Glutamatergic neuron (in vitro differentiated cells): ENCODE data around the gene FAM43A. TPM values are rescaled to one million over a fixed set of nuclear protein-coding genes. Genes with fewer than 3 reads are reported as not detected.

Experiments
- DNase-seq: peaks from one replicate; pipeline ENCODE4 v3.0.0; 2022
- H3K27ac Mint-ChIP-seq: one replicate; pipeline ENCODE4 v1.8.0; 2020; ENCODE audit warnings: mild to moderate bottlenecking, mixed read lengths, inconsistent platforms; ENCODE audit not compliant: unreplicated experiment
- H3K27me3 Mint-ChIP-seq: one replicate; pipeline ENCODE4 v1.8.0; 2020; ENCODE audit warnings: mild to moderate bottlenecking, moderate library complexity, mixed read lengths, inconsistent platforms; ENCODE audit not compliant: unreplicated experiment
- H3K36me3 Mint-ChIP-seq: one replicate; pipeline ENCODE4 v1.8.0; 2020; ENCODE audit warnings: mild to moderate bottlenecking, mixed read lengths, inconsistent platforms; ENCODE audit not compliant: unreplicated experiment
- H3K4me1 Mint-ChIP-seq: one replicate; pipeline ENCODE4 v1.8.0; 2020; ENCODE audit warnings: mild to moderate bottlenecking, low read depth, mixed read lengths, inconsistent platforms; ENCODE audit not compliant: unreplicated experiment
- H3K4me3 Mint-ChIP-seq: one replicate; pipeline ENCODE4 v1.8.0; 2020; ENCODE audit warnings: mild to moderate bottlenecking, mixed read lengths, inconsistent platforms; ENCODE audit not compliant: unreplicated experiment
- H3K9me3 Mint-ChIP-seq: one replicate; pipeline ENCODE4 v1.8.0; 2020; ENCODE audit warnings: mild to moderate bottlenecking, moderate library complexity, mixed read lengths, inconsistent platforms; ENCODE audit not compliant: unreplicated experiment
- total RNA-seq: library from RNA; stranded (reverse); fragmentation: NEBNext Ultra II Directional; extraction: Animal tissue kit (Norgen Biotek cat#: 25700); gene quantifications from one replicate; pipeline ENCODE4 v1.2.1, GENCODE V29; 2021; ENCODE audit not compliant: unreplicated experiment
- TF ChIP-seq, protein P1 (sequence below): fragments of 200-600 bp; sonication (generic); IDR thresholded peaks from one replicate; pipeline ENCODE4 v1.5.0; 2021; ENCODE audit not compliant: partially characterized antibody, unreplicated experiment

The FAM43A gene
- total RNA-seq, 1 donor from 2014 or later, result 21.6 TPM

DNA sequence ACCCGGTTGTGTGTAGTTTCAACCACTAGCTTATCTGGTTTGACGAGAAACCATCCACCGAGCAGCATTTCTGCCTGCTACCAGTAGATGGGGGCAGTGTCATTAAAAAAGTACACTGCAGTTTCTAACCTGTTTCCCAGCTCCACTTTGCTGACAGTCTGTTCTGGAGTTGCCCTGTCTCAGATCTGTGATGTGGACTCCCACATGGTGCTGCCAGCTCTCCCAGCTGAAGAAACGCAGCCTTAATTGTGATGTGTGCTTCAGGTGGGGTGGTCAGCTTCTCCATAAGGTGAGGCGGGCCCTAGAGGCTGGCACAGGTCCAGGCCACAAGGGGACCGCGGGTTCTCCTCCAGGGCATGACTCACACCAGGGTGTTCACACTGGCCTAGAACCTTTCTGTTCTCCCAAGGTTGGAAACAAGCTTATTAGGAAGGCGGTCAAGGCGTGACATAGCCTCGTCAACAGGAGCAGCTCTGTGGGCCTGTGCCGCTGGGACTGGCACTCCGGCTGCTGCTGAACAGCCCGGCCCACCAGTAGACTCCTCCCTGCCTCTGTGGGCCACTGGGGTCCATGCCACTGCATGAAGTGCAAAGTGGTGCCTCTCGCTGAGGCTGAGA lies 2.9 kb upstream of the FAM43A start:
- H3K27me3 Mint-ChIP-seq, result peaks cover 11% of the 10 kb centered on the region
- no peak overlapping the region for H3K4me3 Mint-ChIP-seq
- no peak overlapping the region for H3K27ac Mint-ChIP-seq
- TF ChIP-seq, protein P1, sequence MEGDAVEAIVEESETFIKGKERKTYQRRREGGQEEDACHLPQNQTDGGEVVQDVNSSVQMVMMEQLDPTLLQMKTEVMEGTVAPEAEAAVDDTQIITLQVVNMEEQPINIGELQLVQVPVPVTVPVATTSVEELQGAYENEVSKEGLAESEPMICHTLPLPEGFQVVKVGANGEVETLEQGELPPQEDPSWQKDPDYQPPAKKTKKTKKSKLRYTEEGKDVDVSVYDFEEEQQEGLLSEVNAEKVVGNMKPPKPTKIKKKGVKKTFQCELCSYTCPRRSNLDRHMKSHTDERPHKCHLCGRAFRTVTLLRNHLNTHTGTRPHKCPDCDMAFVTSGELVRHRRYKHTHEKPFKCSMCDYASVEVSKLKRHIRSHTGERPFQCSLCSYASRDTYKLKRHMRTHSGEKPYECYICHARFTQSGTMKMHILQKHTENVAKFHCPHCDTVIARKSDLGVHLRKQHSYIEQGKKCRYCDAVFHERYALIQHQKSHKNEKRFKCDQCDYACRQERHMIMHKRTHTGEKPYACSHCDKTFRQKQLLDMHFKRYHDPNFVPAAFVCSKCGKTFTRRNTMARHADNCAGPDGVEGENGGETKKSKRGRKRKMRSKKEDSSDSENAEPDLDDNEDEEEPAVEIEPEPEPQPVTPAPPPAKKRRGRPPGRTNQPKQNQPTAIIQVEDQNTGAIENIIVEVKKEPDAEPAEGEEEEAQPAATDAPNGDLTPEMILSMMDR, result peak; percentile 77
- peaks cover 17% of the 10 kb centered on the region for H3K9me3 Mint-ChIP-seq
- peak; percentile 73 for DNase-seq
- H3K36me3 Mint-ChIP-seq, result no peaks in the 10 kb centered on the region
- peaks cover 5% of the 10 kb centered on the region for H3K4me1 Mint-ChIP-seq

GRCh38 chr3:194683380-194683779 lies 2.3 kb upstream of the FAM43A start:
- DNase-seq, result no peak
- TF ChIP-seq, protein P1, result no peak
- Mint-ChIP-seq H3K4me1 (peaks cover 6% of the 10 kb centered on the region), H3K27ac (no peak overlapping the region), H3K9me3 (peaks cover 19% of the 10 kb centered on the region), H3K4me3 (no peak overlapping the region), H3K36me3 (no peaks in the 10 kb centered on the region), H3K27me3 (peaks cover 11% of the 10 kb centered on the region)

DNA sequence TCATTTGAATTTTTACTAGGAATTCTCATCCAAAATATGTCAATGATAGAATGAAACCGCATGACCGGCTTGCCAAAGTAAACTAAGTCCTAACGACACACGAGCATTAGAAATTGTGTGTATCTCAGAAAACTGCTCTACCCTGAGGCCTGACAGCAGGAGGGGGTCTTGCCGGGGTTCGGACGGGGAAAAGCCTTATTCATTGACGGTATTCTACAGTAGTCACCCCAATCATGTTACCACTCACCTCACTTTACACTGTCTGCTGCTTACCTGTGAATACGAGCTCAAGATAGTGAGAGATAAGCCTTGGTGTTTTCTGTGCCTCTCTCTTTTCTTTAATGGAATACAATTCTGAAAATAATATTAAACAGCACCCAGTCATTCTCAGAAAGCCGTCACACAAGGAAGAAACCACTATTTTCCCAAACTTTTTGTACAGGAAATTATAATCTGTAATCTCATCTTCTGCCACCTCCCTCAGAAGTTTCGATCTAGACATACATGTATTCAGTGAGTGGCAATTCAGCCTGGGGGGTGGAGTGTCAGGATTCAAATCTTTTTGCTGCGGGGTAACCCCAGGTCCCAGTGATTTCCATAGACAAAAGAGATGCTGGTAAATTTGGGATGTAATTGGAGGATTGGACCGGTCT lies 492 bp upstream of the FAM43A start:
- no peak for DNase-seq
- Mint-ChIP-seq H3K27me3 (peaks cover 14% of the 10 kb centered on the region), H3K36me3 (no peaks in the 10 kb centered on the region), H3K9me3 (peaks cover 25% of the 10 kb centered on the region), H3K4me1 (peaks cover 20% of the 10 kb centered on the region), H3K4me3 (peak overlapping the region; percentile 100), H3K27ac (peak overlapping the region; percentile 79)
- TF ChIP-seq, protein P1, result no peak

- TF ChIP-seq, protein P1, result no peak
- Mint-ChIP-seq H3K4me1 (peaks cover 31% of the 10 kb centered on the region), H3K27ac (peak overlapping the region; percentile 94), H3K36me3 (no peaks in the 10 kb centered on the region), H3K27me3 (peaks cover 12% of the 10 kb centered on the region), H3K4me3 (peak overlapping the region; percentile 100), H3K9me3 (peaks cover 25% of the 10 kb centered on the region)
- DNase-seq, result no peak
These were observed 732 bp downstream of the FAM43A start for GRCh38 chr3:194686414-194686815.
